Measurements from ENCODE around the gene HBZ.
"Not testable (repeated sequence)": the region's sequence is repeated elsewhere in the genome, so short reads cannot be mapped to it uniquely, and the experiment has no call there.

The HBZ gene

DNA sequence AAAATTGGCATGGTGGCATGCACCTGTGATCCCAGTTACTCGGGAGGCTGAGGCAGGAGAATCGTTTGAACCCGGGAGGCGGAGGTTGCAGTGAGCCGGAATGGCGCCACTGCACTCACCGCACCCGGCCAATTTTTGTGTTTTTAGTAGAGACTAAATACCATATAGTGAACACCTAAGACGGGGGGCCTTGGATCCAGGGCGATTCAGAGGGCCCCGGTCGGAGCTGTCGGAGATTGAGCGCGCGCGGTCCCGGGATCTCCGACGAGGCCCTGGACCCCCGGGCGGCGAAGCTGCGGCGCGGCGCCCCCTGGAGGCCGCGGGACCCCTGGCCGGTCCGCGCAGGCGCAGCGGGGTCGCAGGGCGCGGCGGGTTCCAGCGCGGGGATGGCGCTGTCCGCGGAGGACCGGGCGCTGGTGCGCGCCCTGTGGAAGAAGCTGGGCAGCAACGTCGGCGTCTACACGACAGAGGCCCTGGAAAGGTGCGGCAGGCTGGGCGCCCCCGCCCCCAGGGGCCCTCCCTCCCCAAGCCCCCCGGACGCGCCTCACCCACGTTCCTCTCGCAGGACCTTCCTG is 27.7 kb downstream of the HBZ start, which contains the start of gene HBQ1:
Gene HBQ1, plus strand, starts transcription at position 359 of the 575 bp plus-strand sequence. Its CDS starts 28 bp downstream, at position 387.
- peak; percentile 45 for DNase-seq

GRCh38 chr16:180681-181564 is 28.5 kb downstream of the HBZ start:
- DNase-seq = peak; percentile 9

DNA sequence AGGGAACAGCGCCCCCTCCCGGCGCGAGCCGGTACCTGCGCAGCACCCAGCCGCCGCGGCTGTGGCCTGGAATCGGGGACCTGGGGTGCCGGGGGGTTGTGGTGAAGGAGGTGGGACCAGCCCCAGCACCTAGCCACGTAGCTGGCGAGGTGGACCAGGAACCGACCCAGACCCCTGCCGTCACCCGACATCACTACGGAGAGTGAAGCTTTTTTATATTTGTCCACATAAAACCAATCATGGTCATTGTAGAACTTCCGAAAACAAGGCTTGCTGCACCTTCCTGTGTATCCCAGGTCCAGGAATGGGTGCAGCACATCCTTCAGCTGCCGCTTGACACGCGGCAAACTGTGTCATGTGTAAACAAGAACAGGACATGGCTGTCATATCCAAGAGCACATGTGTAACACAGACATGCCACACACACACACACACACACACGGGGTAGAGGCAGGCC is 29.1 kb downstream of the HBZ start:
- DNase-seq = peak; percentile 66

GRCh38 chr16:183005-183404 is 30.6 kb downstream of the HBZ start:
- DNase-seq = no peak

GRCh38 chr16:185213-185612 is 32.8 kb downstream of the HBZ start:
- DNase-seq = no peak

GRCh38 chr16:185691-186090 is 33.2 kb downstream of the HBZ start:
- no peak for DNase-seq

DNA sequence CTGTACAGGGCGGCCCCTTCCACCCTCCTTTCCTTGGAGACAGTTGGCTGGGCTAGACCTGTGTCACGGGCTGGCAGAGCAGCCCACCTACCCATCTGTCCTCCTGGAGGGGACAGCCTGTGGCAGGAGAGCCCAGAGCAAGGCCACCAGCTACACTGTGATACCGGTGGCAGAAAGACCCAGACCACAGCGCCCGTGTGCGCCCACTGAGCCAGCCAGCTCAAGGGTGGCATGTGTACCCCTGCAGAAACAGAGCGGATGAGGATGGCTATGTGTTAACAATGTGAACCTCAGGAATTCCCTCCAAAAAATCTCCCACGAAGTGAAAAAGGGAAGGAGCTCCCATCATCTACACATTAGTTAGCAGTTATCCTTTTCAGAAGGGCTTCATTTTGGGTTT is 34.9 kb downstream of the HBZ start:
- no peak for DNase-seq

DNA sequence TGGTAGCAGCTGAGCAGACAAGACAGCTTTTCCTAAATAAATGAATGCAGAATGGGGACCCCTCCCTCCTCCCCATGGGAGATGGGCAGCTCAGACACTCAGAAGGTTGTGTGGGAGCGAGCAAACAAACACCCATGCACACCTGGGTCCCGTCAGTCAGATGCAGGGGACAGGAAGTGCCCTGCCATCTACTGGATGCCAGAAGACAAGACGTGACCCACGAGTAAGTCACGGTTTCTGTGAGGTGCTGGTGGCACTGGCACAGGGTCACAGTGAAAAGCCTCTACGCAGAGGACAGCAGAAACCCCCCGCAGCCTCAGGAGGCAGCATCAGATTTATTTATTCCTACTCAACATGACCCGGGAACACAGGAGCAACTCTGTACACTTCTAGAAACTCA is 36.2 kb downstream of the HBZ start:
- no peak for DNase-seq

DNA sequence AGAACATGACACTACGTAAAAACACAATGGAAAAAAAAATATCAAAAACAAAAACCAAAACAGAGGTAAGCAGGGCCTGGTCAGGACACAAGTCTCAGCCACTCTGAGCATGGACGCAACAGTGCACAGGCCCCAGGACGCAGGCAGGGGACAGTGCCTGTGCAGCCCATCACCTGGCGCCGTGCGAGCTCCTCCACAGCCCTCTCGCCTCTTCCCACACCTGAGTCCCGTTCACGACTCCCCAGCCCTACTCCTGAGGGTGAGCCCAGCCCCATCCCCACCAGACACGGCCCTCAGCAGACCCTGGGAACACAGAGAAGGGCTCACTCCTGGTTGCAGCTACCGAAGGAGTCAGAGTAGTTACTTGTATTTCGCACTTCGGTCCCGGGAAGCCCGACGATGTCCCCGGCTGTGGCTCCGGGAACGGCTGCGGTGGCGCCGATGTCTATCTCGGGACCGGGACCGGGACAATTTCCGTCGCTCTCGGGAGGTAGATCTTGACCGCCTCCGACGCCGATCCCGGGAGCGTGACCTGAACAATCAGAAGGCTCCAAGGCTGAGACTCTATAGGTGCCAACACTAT is 37.3 kb downstream of the HBZ start:
- DNase-seq = no peak

GRCh38 chr16:191831-192230 is 39.4 kb downstream of the HBZ start:
- no peak for DNase-seq

DNA sequence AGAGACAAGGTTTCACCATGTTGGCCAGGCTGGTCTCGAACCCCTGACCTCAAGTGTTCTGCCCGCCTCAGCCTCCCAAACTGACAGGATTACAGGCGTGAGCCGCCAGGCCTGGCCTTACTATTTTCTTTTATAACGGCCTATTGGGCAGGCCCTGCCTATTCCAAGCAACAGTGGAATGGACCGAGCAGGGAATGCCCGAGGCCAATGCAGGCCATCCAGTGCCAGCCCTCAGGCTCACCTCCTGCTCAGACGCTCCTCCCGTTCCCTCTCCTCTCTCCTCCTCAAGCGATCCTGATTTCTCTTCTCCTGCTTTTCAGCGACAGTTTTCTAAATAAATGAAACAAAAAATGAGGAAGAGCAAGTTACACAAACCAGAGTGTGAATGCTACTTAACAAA is 40.2 kb downstream of the HBZ start:
- DNase-seq = no peak

- DNase-seq = no peak
Observed at GRCh38 chr16:193441-193840, 41.0 kb downstream of the HBZ start.

DNA sequence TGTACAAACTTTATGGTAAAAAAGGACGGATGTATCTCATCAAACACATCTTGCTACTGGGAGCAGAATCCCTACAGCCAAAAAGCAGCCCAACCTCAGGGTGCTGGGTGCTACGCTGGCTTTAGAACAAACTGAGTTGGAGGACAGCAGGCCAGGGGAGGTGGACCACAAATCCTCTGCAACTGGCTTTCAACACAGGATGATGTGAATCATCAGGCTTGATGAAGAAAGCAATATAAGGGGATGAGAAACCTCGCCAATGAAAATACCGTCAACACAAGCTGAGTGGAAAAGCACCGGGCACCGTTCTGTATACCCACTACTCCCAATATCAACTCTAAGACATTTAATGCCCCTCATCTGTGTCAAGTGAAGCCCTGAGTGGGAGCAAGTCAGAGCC is 42.1 kb downstream of the HBZ start:
- no peak for DNase-seq

DNA sequence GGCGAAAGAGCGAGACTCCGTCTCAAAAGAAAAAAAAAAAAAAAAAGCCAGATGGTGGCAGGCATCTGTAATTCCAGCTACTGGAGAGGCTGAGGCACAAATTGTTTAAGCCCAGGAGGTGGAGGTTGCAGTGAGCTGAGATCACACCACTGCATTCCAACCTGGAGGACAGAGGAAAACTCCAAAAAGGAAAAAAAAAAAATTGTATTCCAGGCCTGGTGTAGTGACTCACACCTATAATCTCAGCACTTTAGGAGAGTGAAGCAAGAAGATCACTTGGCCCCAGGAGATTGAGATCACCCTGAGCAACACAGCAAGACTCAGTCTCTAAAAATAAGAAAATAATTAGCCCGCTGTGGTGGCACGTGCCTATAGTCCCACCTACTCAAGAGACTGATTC is 47.9 kb downstream of the HBZ start:
- no peak for DNase-seq

DNA sequence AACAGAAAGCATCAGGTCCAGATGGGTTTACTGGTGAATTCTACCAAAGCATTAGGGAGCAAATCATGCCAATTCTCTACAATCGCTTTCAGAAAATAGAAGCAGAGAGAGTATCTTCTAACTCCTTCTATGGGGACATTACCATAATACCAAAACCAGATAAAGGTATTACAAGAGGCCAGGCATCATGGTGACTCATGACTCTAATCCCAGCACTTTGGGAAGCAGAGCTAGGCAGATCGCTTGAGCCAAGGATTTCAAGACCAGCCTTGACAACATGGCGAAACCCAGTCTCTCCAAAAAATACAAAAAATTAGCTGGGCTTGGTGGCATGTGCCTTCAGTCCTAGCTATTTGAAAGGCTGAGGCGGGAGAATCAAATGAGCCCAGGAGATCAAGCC is 50.8 kb downstream of the HBZ start:
- no peak for DNase-seq

DNA sequence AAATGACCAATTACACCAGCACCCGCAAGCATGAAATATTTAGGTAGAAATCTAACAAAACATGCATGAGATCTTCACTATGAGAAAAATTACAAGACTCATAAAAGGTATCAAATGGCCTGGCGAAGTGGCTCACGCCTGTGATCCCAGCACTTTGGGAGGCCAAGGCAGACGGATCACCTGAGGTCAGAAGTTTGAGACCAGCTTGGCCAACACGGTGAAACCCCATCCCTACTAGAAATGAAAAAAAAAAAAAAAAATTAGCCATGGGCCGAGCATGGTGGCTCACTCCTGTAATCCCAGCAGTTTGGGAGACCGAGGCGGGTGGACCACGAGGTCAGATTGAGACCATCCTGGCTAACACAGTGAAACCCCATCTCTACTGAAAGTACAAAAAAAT is 51.6 kb downstream of the HBZ start:
- DNase-seq = not testable (repeated sequence)
